Measurements from ENCODE around the gene RNF34. TPM values are rescaled to one million over a fixed set of nuclear protein-coding genes. Genes with fewer than 3 reads are reported as not detected.

Gene RNF34
- total RNA-seq, 1 experiment from 2014 or later, result 43.7 TPM

DNA sequence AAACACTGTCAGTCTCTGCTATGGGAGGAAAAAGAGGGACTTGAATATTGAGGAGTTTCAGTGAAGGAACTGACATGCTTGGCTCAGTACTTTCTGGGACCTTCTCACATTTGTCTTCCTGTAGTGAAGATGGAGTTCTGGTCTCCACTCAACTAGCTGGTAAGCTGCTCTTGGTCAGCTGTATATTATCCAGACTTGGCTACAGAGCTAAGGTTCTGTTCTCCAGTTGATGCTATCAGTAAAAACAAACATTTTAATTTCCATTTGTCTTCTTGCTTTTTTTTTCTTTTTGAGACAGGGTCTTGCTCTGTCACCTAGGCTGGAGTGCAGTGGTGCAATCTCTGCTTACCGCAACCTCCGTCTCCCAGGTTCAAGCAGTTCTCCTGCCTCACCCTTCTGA, 5.3 kb downstream of the RNF34 start:
- H3K36me3 ChIP-seq (ENCODE audit: low read depth), result no peaks in the 10 kb centered on the region
- DNase-seq, result no peak
- ChIA-PET CTCF (no interaction called here), POLR2A (ENCODE audit: unreplicated experiment) (no interaction called here)
- H3K4me2 ChIP-seq, result no peak overlapping the region
- no peaks in the 10 kb centered on the region for H3F3A ChIP-seq (ENCODE audit: insufficient read depth, low read depth)
- H4K20me1 ChIP-seq (ENCODE audit: insufficient read depth), result no peaks in the 10 kb centered on the region
- no peaks in the 10 kb centered on the region for H3K9me3 ChIP-seq (ENCODE audit: insufficient read depth, low read depth)
- no peak overlapping the region for H2AFZ ChIP-seq
- no peaks in the 10 kb centered on the region for H3K9me2 ChIP-seq (ENCODE audit: insufficient read depth)
- no peaks in the 10 kb centered on the region for H3K27me3 ChIP-seq (ENCODE audit: insufficient read depth, low read depth)
- peaks cover 51% of the 10 kb centered on the region for H3K79me2 ChIP-seq (ENCODE audit: low read depth)
- H3K4me3 ChIP-seq, result no peak overlapping the region
- intact Hi-C loops (cut with micrococcal nuclease; ENCODE audit: unreplicated experiment), result no loop called here
- no peak overlapping the region for H3K27ac ChIP-seq
- H3K4me1 ChIP-seq (replicated peaks; ENCODE audit: insufficient read depth), result peaks cover 14% of the 10 kb centered on the region
- no peak for TF ChIP-seq EZH2 (IDR thresholded peaks at IDR 0.05; ENCODE audit: low read depth)
- TF ChIP-seq, protein P1, sequence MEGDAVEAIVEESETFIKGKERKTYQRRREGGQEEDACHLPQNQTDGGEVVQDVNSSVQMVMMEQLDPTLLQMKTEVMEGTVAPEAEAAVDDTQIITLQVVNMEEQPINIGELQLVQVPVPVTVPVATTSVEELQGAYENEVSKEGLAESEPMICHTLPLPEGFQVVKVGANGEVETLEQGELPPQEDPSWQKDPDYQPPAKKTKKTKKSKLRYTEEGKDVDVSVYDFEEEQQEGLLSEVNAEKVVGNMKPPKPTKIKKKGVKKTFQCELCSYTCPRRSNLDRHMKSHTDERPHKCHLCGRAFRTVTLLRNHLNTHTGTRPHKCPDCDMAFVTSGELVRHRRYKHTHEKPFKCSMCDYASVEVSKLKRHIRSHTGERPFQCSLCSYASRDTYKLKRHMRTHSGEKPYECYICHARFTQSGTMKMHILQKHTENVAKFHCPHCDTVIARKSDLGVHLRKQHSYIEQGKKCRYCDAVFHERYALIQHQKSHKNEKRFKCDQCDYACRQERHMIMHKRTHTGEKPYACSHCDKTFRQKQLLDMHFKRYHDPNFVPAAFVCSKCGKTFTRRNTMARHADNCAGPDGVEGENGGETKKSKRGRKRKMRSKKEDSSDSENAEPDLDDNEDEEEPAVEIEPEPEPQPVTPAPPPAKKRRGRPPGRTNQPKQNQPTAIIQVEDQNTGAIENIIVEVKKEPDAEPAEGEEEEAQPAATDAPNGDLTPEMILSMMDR (conservative IDR thresholded peaks at IDR 0.05), result no peak
- BruUV-seq (replicated peaks), result no TSS peak

DNA sequence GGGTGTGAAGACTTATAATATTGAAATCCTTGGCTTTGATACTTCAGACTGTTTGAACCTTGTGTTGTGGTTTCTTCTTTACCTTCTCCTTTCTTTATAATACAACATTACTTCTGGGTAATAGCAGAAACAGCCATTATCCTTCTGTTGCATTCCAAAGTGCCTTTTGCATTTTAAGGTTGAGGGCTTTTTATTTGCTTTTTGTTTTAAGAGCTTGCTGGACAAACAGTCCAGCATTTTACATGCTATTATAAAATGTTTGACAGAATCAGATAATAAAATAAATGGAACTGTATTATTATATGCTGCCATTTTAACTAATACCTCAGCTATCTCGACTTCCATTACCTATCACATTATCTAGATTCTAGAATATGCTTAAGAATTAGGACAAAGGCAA, 14.0 kb downstream of the RNF34 start:
- H3K36me3 ChIP-seq (ENCODE audit: low read depth), result peaks cover 12% of the 10 kb centered on the region; the same call in 1 of the 2 replicates
- POLR2A ChIA-PET (ENCODE audit: unreplicated experiment), result interaction anchor here (0.6 to 0.7 kb wide), 2 partner anchors 180 to 271 kb away, joined by 3 to 10 read pairs; no protein-coding TSS in a partner anchor

DNA sequence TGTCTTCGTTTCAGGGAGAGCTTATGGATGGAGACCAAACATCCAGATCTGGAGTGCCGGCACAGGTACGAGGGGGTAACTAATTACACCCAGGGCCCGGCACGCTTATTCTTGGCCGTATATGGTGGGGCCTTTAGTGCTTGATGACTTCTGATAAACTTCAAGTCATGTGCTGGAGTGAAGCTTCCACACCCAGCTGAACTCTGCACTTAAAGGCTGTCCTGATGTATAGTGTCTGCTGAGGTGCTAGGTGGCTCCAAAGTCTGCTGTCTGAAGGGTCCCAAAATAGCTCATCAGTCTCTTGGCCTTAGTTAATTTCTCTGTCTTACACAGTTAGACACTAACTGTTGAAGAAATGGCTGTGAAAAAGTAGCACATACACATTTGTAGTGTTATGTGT, 17.9 kb downstream of the RNF34 start:
- ChIA-PET POLR2A (ENCODE audit: unreplicated experiment) (interaction anchor here (0.6 kb wide), 1 partner anchor 25 kb away, joined by 3 read pairs; no protein-coding TSS in a partner anchor), CTCF (no interaction called here)
- no peaks in the 10 kb centered on the region for H4K20me1 ChIP-seq (ENCODE audit: insufficient read depth)
- H3K4me3 ChIP-seq, result no peak overlapping the region
- H3K27ac ChIP-seq, result no peak overlapping the region
- intact Hi-C loops (cut with micrococcal nuclease; ENCODE audit: unreplicated experiment), result no loop called here
- H3F3A ChIP-seq (ENCODE audit: insufficient read depth, low read depth), result 0 out of 2 replicates have a peak, but pooled peaks cover 4% of the 10 kb centered on the region
- H3K36me3 ChIP-seq (ENCODE audit: low read depth), result peaks cover 21% of the 10 kb centered on the region
- TF ChIP-seq EZH2 (IDR thresholded peaks at IDR 0.05; ENCODE audit: low read depth), result no peak
- TF ChIP-seq, protein P1 (conservative IDR thresholded peaks at IDR 0.05), result no peak
- H3K27me3 ChIP-seq (ENCODE audit: insufficient read depth, low read depth), result no peaks in the 10 kb centered on the region
- no peak overlapping the region for H2AFZ ChIP-seq
- BruUV-seq (replicated peaks), result no TSS peak
- H3K9me2 ChIP-seq (ENCODE audit: insufficient read depth), result no peaks in the 10 kb centered on the region
- no peaks in the 10 kb centered on the region for H3K9me3 ChIP-seq (ENCODE audit: insufficient read depth, low read depth)
- no peak overlapping the region for H3K4me2 ChIP-seq
- H3K4me1 ChIP-seq (replicated peaks; ENCODE audit: insufficient read depth), result no peaks in the 10 kb centered on the region
- DNase-seq, result no peak
- no peaks in the 10 kb centered on the region for H3K79me2 ChIP-seq (ENCODE audit: low read depth)

More for the DNA sequence above, 14.0 kb downstream of the RNF34 start:
- Histone ChIP-seq H3K27ac (no peak overlapping the region), H3K9me3 (ENCODE audit: insufficient read depth, low read depth) (no peaks in the 10 kb centered on the region), H2AFZ (no peak overlapping the region), H3K4me3 (no peak overlapping the region), H3K79me2 (ENCODE audit: low read depth) (no peaks in the 10 kb centered on the region), H3K27me3 (ENCODE audit: insufficient read depth, low read depth) (no peaks in the 10 kb centered on the region), H4K20me1 (ENCODE audit: insufficient read depth) (no peaks in the 10 kb centered on the region), H3K4me2 (no peak overlapping the region), H3F3A (ENCODE audit: insufficient read depth, low read depth) (peaks cover 10% of the 10 kb centered on the region; the same call in 1 of the 2 replicates), H3K4me1 (replicated peaks; ENCODE audit: insufficient read depth) (no peaks in the 10 kb centered on the region), H3K9me2 (ENCODE audit: insufficient read depth) (no peaks in the 10 kb centered on the region)
- BruUV-seq (replicated peaks), result no TSS peak
- no peak for TF ChIP-seq EZH2 (IDR thresholded peaks at IDR 0.05; ENCODE audit: low read depth)
- TF ChIP-seq, protein P1 (conservative IDR thresholded peaks at IDR 0.05), result no peak
- CTCF ChIA-PET, result interaction anchor here (0.6 kb wide), 1 partner anchor 10 kb away, joined by 14 read pairs; no protein-coding TSS in a partner anchor
- no peak for DNase-seq
- intact Hi-C loops (cut with micrococcal nuclease; ENCODE audit: unreplicated experiment), result no loop called here
